H54 (cell line): ENCODE results near the gene CCDC158.
"Not testable (repeated sequence)": the region's sequence is repeated elsewhere in the genome, so short reads cannot be mapped to it uniquely, and the experiment has no call there.

Experiments
- DNase-seq: peaks from one replicate; pipeline ENCODE4 v3.0.0; 2011; ENCODE audit warnings: low spot score, mixed read lengths; ENCODE audit not compliant: insufficient read length
- FAIRE-seq: peaks from 3 replicates; lab custom pipeline; 2011; peaks lifted over from hg19 to GRCh38; lab: Jason Lieb, UNC
- POLR2A ChIP-seq: IDR thresholded peaks from 2 replicates; pipeline ENCODE4 v1.6.1; 2011; ENCODE audit warnings: low read depth, mild to moderate bottlenecking, low read length

The CCDC158 gene

GRCh38 chr4:76420762-76421581 lies at the start of gene CCDC158:
CCDC158 (minus strand) TSS chr4:76421141; CDS start chr4:76403207, 17,934 bp downstream.
- no peak for TF ChIP-seq POLR2A
- DNase-seq: no peak
- FAIRE-seq: no peak

- FAIRE-seq (no peak), DNase-seq (no peak)
- no peak for TF ChIP-seq POLR2A
These were observed 49.6 kb upstream of the CCDC158 start for GRCh38 chr4:76470532-76470931.

GRCh38 chr4:76470064-76470463 lies 49.1 kb upstream of the CCDC158 start:
- FAIRE-seq: no peak

GRCh38 chr4:76463568-76463967 lies 42.6 kb upstream of the CCDC158 start:
- TF ChIP-seq POLR2A: no peak
- FAIRE-seq (no peak), DNase-seq (no peak)

More at GRCh38 chr4:76470064-76470463, 49.1 kb upstream of the CCDC158 start:
- no peak for TF ChIP-seq POLR2A
- no peak for DNase-seq

GRCh38 chr4:76459291-76459723 lies 38.4 kb upstream of the CCDC158 start:
- peak; percentile 50 for FAIRE-seq

GRCh38 chr4:76458825-76459224 lies 37.9 kb upstream of the CCDC158 start:
- no peak for TF ChIP-seq POLR2A
- DNase-seq: no peak
- FAIRE-seq: no peak

More at GRCh38 chr4:76459291-76459723, 38.4 kb upstream of the CCDC158 start:
- peak; percentile 27; the same call in 1 of the 2 replicates for TF ChIP-seq POLR2A
- peak; percentile 15 for DNase-seq

GRCh38 chr4:76458297-76458696 lies 37.4 kb upstream of the CCDC158 start:
- DNase-seq: no peak
- TF ChIP-seq POLR2A: no peak
- FAIRE-seq: no peak

- no peak for FAIRE-seq
- no peak for TF ChIP-seq POLR2A
These were observed 36.9 kb upstream of the CCDC158 start for GRCh38 chr4:76457885-76458284.

GRCh38 chr4:76454073-76454472 lies 33.1 kb upstream of the CCDC158 start:
- not testable (repeated sequence) for FAIRE-seq, DNase-seq

More at GRCh38 chr4:76457885-76458284, 36.9 kb upstream of the CCDC158 start:
- no peak for DNase-seq

GRCh38 chr4:76453232-76453631 lies 32.3 kb upstream of the CCDC158 start:
- TF ChIP-seq POLR2A: no peak
- FAIRE-seq (no peak), DNase-seq (no peak)

GRCh38 chr4:76449833-76450232 lies 28.9 kb upstream of the CCDC158 start:
- no peak for TF ChIP-seq POLR2A
- no peak for FAIRE-seq

GRCh38 chr4:76449362-76449767 lies 28.4 kb upstream of the CCDC158 start:
- no peak for TF ChIP-seq POLR2A
- DNase-seq (no peak), FAIRE-seq (no peak)

More at GRCh38 chr4:76449833-76450232, 28.9 kb upstream of the CCDC158 start:
- no peak for DNase-seq

GRCh38 chr4:76448211-76448610 lies 27.3 kb upstream of the CCDC158 start:
- no peak for DNase-seq
- no peak for TF ChIP-seq POLR2A
- FAIRE-seq: no peak

- FAIRE-seq: no peak
- no peak for DNase-seq
- TF ChIP-seq POLR2A: no peak
These were observed 26.5 kb upstream of the CCDC158 start for GRCh38 chr4:76447393-76447851.

- DNase-seq (no peak), FAIRE-seq (no peak)
- TF ChIP-seq POLR2A: no peak
These were observed 25.0 kb upstream of the CCDC158 start for GRCh38 chr4:76445911-76446310.

GRCh38 chr4:76443376-76443775 lies 22.4 kb upstream of the CCDC158 start:
- TF ChIP-seq POLR2A: no peak
- no peak for FAIRE-seq
- DNase-seq: no peak
